GM19193 (cell line): ENCODE data around the gene PDYN.

Experiments used
- POLR2A ChIP-seq: IDR thresholded peaks from 4 replicates; pipeline ENCODE4 v1.6.1; 2011; ENCODE audit not compliant: insufficient read depth, insufficient read length; ENCODE audit errors: extremely low read depth

The PDYN gene

GRCh38 chr20:1993986-1994385, at the start of gene PDYN:
Gene PDYN, minus strand, starts transcription at chr20:1994058. Its CDS starts 10,974 bp downstream, at chr20:1983084.
- TF ChIP-seq POLR2A: no peak

- no peak for TF ChIP-seq POLR2A
These were observed 48.5 kb upstream of the PDYN start for GRCh38 chr20:2042400-2042799.

- no peak for TF ChIP-seq POLR2A
These were observed 44.3 kb upstream of the PDYN start for GRCh38 chr20:2038161-2038560.

- no peak for TF ChIP-seq POLR2A
These were observed 43.5 kb upstream of the PDYN start for GRCh38 chr20:2037296-2037914.

GRCh38 chr20:2032168-2032567, 38.3 kb upstream of the PDYN start:
- TF ChIP-seq POLR2A: no peak

- no peak for TF ChIP-seq POLR2A
These were observed 32.7 kb upstream of the PDYN start for GRCh38 chr20:2026514-2026913.

GRCh38 chr20:2026004-2026403, 32.1 kb upstream of the PDYN start:
- TF ChIP-seq POLR2A: no peak

GRCh38 chr20:2023151-2023550, 29.3 kb upstream of the PDYN start:
- TF ChIP-seq POLR2A: no peak

GRCh38 chr20:2022163-2022562, 28.3 kb upstream of the PDYN start:
- no peak for TF ChIP-seq POLR2A

GRCh38 chr20:2010533-2010932, 16.7 kb upstream of the PDYN start:
- TF ChIP-seq POLR2A: no peak

GRCh38 chr20:2006452-2007361, 12.8 kb upstream of the PDYN start:
- no peak for TF ChIP-seq POLR2A

GRCh38 chr20:2005831-2006426, 12.1 kb upstream of the PDYN start:
- no peak for TF ChIP-seq POLR2A

GRCh38 chr20:2005359-2005758, 11.5 kb upstream of the PDYN start:
- TF ChIP-seq POLR2A: no peak

GRCh38 chr20:2004171-2004570, 10.3 kb upstream of the PDYN start:
- TF ChIP-seq POLR2A: no peak

- TF ChIP-seq POLR2A: no peak
These were observed 8.5 kb upstream of the PDYN start for GRCh38 chr20:2002365-2002764.

- no peak for TF ChIP-seq POLR2A
These were observed 7.3 kb upstream of the PDYN start for GRCh38 chr20:2001119-2001518.
